SK-N-SH (cell line): ENCODE data around the gene NADSYN1. TPM values are rescaled to one million over a fixed set of nuclear protein-coding genes. Genes with fewer than 3 reads are reported as not detected.

Experiments used
- CTCF ChIA-PET: fragments of 300-600, 350-600 bp; formaldehyde crosslinking; extraction: SDS; loops from one replicate; lab custom pipeline; 2021; lab: Yijun Ruan, JAX
- POLR2A ChIA-PET: fragments of 350-600 bp; sonication (Branson Sonifier 250); formaldehyde crosslinking; extraction: SDS; loops from one replicate; lab custom pipeline; 2020; ENCODE audit warnings: antibody characterized with exemption, inconsistent platforms; lab: Yijun Ruan, JAX
- DNase-seq: peaks from one replicate; pipeline ENCODE4 v3.0.0; 2012
- H2AFZ ChIP-seq: fragments of 200-600 bp; sonication (generic); 2 replicates; pipeline ENCODE4 v1.8.1; 2016; ENCODE audit warnings: antibody characterized with exemption, mild to moderate bottlenecking, low read depth
- H3F3A ChIP-seq: fragments of 200-600 bp; sonication (generic); replicated peaks from 2 replicates; pipeline ENCODE3; 2016; ENCODE audit warnings: antibody characterized with exemption, mild to moderate bottlenecking; ENCODE audit not compliant: insufficient read depth
- H3K27ac ChIP-seq, 2 experiments: fragments of 200-500 bp in 1 of 2; fragments of 200-600 bp in 1 of 2; sonication (Bioruptor generic) in 1 of 2; sonication (generic), shearing (Covaris generic) in 1 of 2; 2 replicates each; pipeline versions ENCODE4 v1.5.1 to v1.6.1; 2014 to 2016; ENCODE audit warnings: low read depth in 2 of 2, inconsistent platforms in 1 of 2, low read length in 1 of 2, mild to moderate bottlenecking in 1 of 2, mixed read lengths in 1 of 2
- H3K27me3 ChIP-seq: fragments of 200-600 bp; sonication (generic), shearing (Covaris generic); 2 replicates; pipeline ENCODE4 v1.6.1; 2016; ENCODE audit warnings: mixed run types; ENCODE audit not compliant: insufficient read depth
- H3K36me3 ChIP-seq, 2 experiments: fragments of 200-500 bp in 1 of 2; fragments of 200-600 bp in 1 of 2; sonication (Bioruptor generic) in 1 of 2; sonication (generic) in 1 of 2; replicated peaks in 1 of 2; 2 replicates each; pipeline versions ENCODE3 to v1.5.1; 2014 to 2016; ENCODE audit warnings: low read length in 1 of 2, mild to moderate bottlenecking in 1 of 2; ENCODE audit not compliant: insufficient read depth in 2 of 2, control insufficient read depth in 1 of 2
- H3K4me1 ChIP-seq, 2 experiments: fragments of 200-500 bp in 1 of 2; fragments of 200-600 bp in 1 of 2; sonication (Bioruptor generic) in 1 of 2; sonication (generic), shearing (Covaris generic) in 1 of 2; 2 replicates each; pipeline versions ENCODE4 v1.5.1 to v1.6.1; 2014 to 2016; ENCODE audit warnings: low read depth in 1 of 2, low read length in 1 of 2, mixed run types in 1 of 2; ENCODE audit not compliant: insufficient read depth in 2 of 2, control insufficient read depth in 1 of 2
- H3K4me2 ChIP-seq: fragments of 200-600 bp; sonication (generic), shearing (Covaris generic); 2 replicates; pipeline ENCODE4 v1.6.1; 2017; ENCODE audit warnings: mixed run types
- H3K4me3 ChIP-seq, 2 experiments: fragments of 200-500 bp in 1 of 2; fragments of 200-600 bp in 1 of 2; sonication (Bioruptor generic) in 1 of 2; sonication (generic), shearing (Covaris generic) in 1 of 2; 2 replicates each; pipeline versions ENCODE4 v1.5.1 to v1.8.1; 2014 to 2016; ENCODE audit warnings: low read depth in 2 of 2, inconsistent platforms in 1 of 2, low read length in 1 of 2, mild to moderate bottlenecking in 1 of 2, mixed read lengths in 1 of 2, moderate library complexity in 1 of 2
- H3K79me2 ChIP-seq: fragments of 200-600 bp; sonication (generic); 2 replicates; pipeline ENCODE4 v1.8.1; 2017; ENCODE audit warnings: mild to moderate bottlenecking; ENCODE audit not compliant: insufficient read depth
- H3K9ac ChIP-seq: fragments of 200-600 bp; sonication (generic); 2 replicates; pipeline ENCODE4 v1.6.1; 2017; ENCODE audit warnings: mixed run types
- H3K9me2 ChIP-seq: fragments of 200-600 bp; sonication (generic); 2 replicates; pipeline ENCODE4 v1.6.1; 2017; ENCODE audit warnings: mixed run types
- H3K9me3 ChIP-seq: fragments of 200-600 bp; sonication (generic); 2 replicates; pipeline ENCODE4 v1.6.1; 2017; ENCODE audit warnings: mixed run types, mild to moderate bottlenecking, moderate library complexity
- H4K20me1 ChIP-seq: fragments of 200-600 bp; sonication (generic); 2 replicates; pipeline ENCODE4 v1.6.1; 2017; ENCODE audit warnings: mild to moderate bottlenecking, mixed run types; ENCODE audit not compliant: insufficient read depth
- CTCF ChIP-seq: fragments of 200-600 bp; sonication (generic); IDR thresholded peaks from 2 replicates; pipeline ENCODE4 v1.6.1; 2017; ENCODE audit warnings: antibody characterized with exemption, mild to moderate bottlenecking, moderate library complexity
- ELF1 ChIP-seq: IDR thresholded peaks from 2 replicates; pipeline ENCODE4 v1.4.0; 2012
- EZH2phosphoT487 ChIP-seq: fragments of 200-600 bp; sonication (generic); IDR thresholded peaks from 2 replicates; pipeline ENCODE4 v1.6.1; 2017; ENCODE audit warnings: low read depth, mixed run types, mild to moderate bottlenecking, antibody characterized with exemption, moderate library complexity, borderline replicate concordance
- FOSL2 ChIP-seq: IDR thresholded peaks from 2 replicates; pipeline ENCODE4 v1.4.0; 2012; ENCODE audit warnings: low read depth, mild to moderate bottlenecking, moderate library complexity, borderline replicate concordance
- FOXM1 ChIP-seq: IDR thresholded peaks from 2 replicates; pipeline ENCODE4 v1.4.0; 2012; ENCODE audit warnings: low read depth, mild to moderate bottlenecking
- GABPA ChIP-seq: IDR thresholded peaks from 2 replicates; pipeline ENCODE4 v1.4.0; 2012; ENCODE audit warnings: low read depth, mild to moderate bottlenecking
- IRF3 ChIP-seq: fragments of 150-350 bp; IDR thresholded peaks from 2 replicates; pipeline ENCODE4 v1.6.1; 2016; ENCODE audit warnings: mild to moderate bottlenecking, low read depth, low read length
- MXI1 ChIP-seq: IDR thresholded peaks from 2 replicates; pipeline ENCODE4 v1.6.1; 2012; ENCODE audit warnings: mild to moderate bottlenecking, low read depth, low read length, improper control_type of control experiment
- NFIC ChIP-seq: IDR thresholded peaks from 2 replicates; pipeline ENCODE4 v1.4.0; 2012; ENCODE audit warnings: borderline replicate concordance
- PBX3 ChIP-seq: IDR thresholded peaks from 2 replicates; pipeline ENCODE4; 2012
- RAD21 ChIP-seq: IDR thresholded peaks from 2 replicates; pipeline ENCODE4 v1.6.1; 2012; ENCODE audit warnings: mild to moderate bottlenecking, low read length
- RCOR1 ChIP-seq: fragments of 150-350 bp; IDR thresholded peaks from 2 replicates; pipeline ENCODE4 v1.6.1; 2017; ENCODE audit warnings: antibody characterized with exemption, low read length
- SIN3A ChIP-seq: IDR thresholded peaks from 2 replicates; pipeline ENCODE4 v1.6.1; 2012; ENCODE audit warnings: low read depth, mild to moderate bottlenecking, low read length, moderate library complexity, borderline replicate concordance
- TCF12 ChIP-seq: IDR thresholded peaks from 2 replicates; pipeline ENCODE4 v1.4.0; 2012
- TEAD4 ChIP-seq: IDR thresholded peaks from 2 replicates; pipeline ENCODE4 v1.4.0; 2012; ENCODE audit warnings: mild to moderate bottlenecking, borderline replicate concordance; ENCODE audit not compliant: insufficient read depth
- ZBTB33 ChIP-seq: IDR thresholded peaks from 2 replicates; pipeline ENCODE4 v1.4.0; 2012; ENCODE audit warnings: low read depth, borderline replicate concordance
- WGBS: methylation state at CpG from one replicate; pipeline ENCODE4 v1.1.6; 2017; ENCODE audit warnings: low lambda C conversion rate; 5-methylcytosine and 5-hydroxymethylcytosine counted together
- polyA plus RNA-seq, 3 experiments: library from polyadenylated mRNA; depleted of rRNA; stranded (reverse); fragments of >200 nt; gene quantifications; 2 replicates each; pipeline ENCODE4 v1.2.3, GENCODE V29; 2012

The NADSYN1 gene
- polyA plus RNA-seq, 1 of the 3 experiments (the other 2 are of a cell fraction) = 62.5 TPM

- TF ChIP-seq RCOR1 = no peak
- TF ChIP-seq FOSL2 = no peak
- TF ChIP-seq ELF1 = no peak
- no peak for TF ChIP-seq RAD21
- TF ChIP-seq GABPA = no peak
- TF ChIP-seq PBX3 = no peak
- TF ChIP-seq SIN3A = no peak
- TF ChIP-seq CTCF = no peak
- no peak for TF ChIP-seq FOXM1
- no peak for TF ChIP-seq NFIC
- TF ChIP-seq IRF3 = no peak
- TF ChIP-seq TCF12 = no peak
- no peak for TF ChIP-seq MXI1
- no peak for TF ChIP-seq ZBTB33
- TF ChIP-seq TEAD4 = no peak
- TF ChIP-seq EZH2phosphoT487 = no peak
- no peaks in the 10 kb centered on the region for H3K27me3 ChIP-seq
- H3K4me1 ChIP-seq = no peaks in the 10 kb centered on the region
- H4K20me1 ChIP-seq = no peaks in the 10 kb centered on the region
- no peaks in the 10 kb centered on the region for H3K9me2 ChIP-seq
- no peak overlapping the region for H3K4me3 ChIP-seq
- CTCF ChIA-PET = interaction anchor here (0.6 kb wide), 1 partner anchor 232 kb away, joined by 3 read pairs; no protein-coding TSS in a partner anchor
- no peak overlapping the region for H2AFZ ChIP-seq
- POLR2A ChIA-PET = no interaction called here
- H3K9ac ChIP-seq = no peak overlapping the region
- peaks cover 19 to 74% of the 10 kb centered on the region in 2 experiments for H3K36me3 ChIP-seq
- no peaks in the 10 kb centered on the region for H3K79me2 ChIP-seq
- no peaks in the 10 kb centered on the region for H3K9me3 ChIP-seq
- DNase-seq = no peak
- no peak overlapping the region for H3K27ac ChIP-seq
- H3F3A ChIP-seq = no peaks in the 10 kb centered on the region
- 94% methylated on average over 13 of the region's 24 CpGs for WGBS
- H3K4me2 ChIP-seq = no peak overlapping the region
These were observed 28.3 kb downstream of the NADSYN1 start for GRCh38 chr11:71481101-71481960.
